Right atrium auricular region (tissue), 2 donors: Measurements from ENCODE around the gene TMEM50B. TPM values are rescaled to one million over a fixed set of nuclear protein-coding genes. Genes with fewer than 3 reads are reported as not detected.
"Not testable (repeated sequence)": the region's sequence is repeated elsewhere in the genome, so short reads cannot be mapped to it uniquely, and the experiment has no call there.

Source experiments
- DNase-seq: peaks from one replicate; pipeline ENCODE4 v3.0.0-alpha.2; 2019; ENCODE audit warnings: low spot score
- H3K27ac ChIP-seq, 2 donors: fragments of 200-600 bp; sonication (generic); 1 replicate in 1 of 2; 2 replicates in 1 of 2; pipeline ENCODE4 v1.5.1; 2016 to 2019
- H3K27me3 ChIP-seq, 2 donors: fragments of 200-600 bp; sonication (generic); one replicate each; pipeline versions ENCODE4 v1.5.1 to v1.6.0; 2017 to 2019
- H3K36me3 ChIP-seq: fragments of 200-600 bp; sonication (generic); one replicate; pipeline ENCODE4 v1.5.1; 2016
- H3K4me1 ChIP-seq, 2 donors: fragments of 200-600 bp; sonication (generic); one replicate each; pipeline versions ENCODE4 v1.5.1 to v1.6.0; 2017 to 2019
- H3K4me3 ChIP-seq, 2 donors: fragments of 200-600 bp; sonication (generic); 1 replicate in 1 of 2; 2 replicates in 1 of 2; pipeline ENCODE4 v1.5.1; 2017 to 2019; ENCODE audit warnings: mild to moderate bottlenecking in 1 of 2, moderate library complexity in 1 of 2
- H3K9me3 ChIP-seq, 2 donors: fragments of 200-600 bp; sonication (generic); one replicate each; pipeline ENCODE4 v1.5.1; 2019
- total RNA-seq, 2 donors: library from RNA; depleted of rRNA; stranded (reverse); fragments of >200 nt; gene quantifications; one replicate each; pipeline ENCODE4 v1.1.0, GENCODE V29; 2016
- TF ChIP-seq, protein P1 (sequence below), 2 donors: fragments of 200-600 bp; sonication (generic); IDR thresholded peaks; one replicate each; pipeline ENCODE4 v1.5.1; 2019; ENCODE audit warnings: antibody characterized with exemption in 2 of 2

The TMEM50B gene
- total RNA-seq, 2 donors from 2014 or later, result 31.1 to 41.0 TPM

DNA sequence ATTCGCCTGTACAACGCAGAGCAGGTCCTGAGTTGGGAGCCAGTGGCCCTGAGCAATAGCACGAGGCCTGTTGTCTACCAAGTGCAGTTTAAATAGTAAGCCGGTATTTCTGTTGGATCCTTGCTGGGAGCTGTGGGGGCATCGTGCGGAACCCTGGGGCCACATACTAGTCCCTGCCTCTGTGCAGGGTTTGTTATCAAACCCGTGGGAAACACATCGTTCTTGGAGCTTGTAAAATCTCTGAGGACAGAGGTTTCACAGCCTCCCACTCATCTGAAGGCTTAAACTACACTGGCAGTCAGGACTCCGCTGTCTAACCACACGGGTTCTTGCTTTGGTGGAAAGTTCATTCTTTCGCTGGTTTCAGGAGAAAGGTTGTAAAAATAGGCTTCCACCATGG is 64.8 kb downstream of the TMEM50B start:
- Histone ChIP-seq H3K4me3 (no peak overlapping the region), H3K27me3 (no peaks in the 10 kb centered on the region), H3K36me3 (peaks cover 20% of the 10 kb centered on the region), H3K27ac (no peak overlapping the region), H3K4me1 (peaks cover 0 to 42% of the 10 kb centered on the region in 2 donors), H3K9me3 (no peaks in the 10 kb centered on the region)
- no peak for DNase-seq
- TF ChIP-seq, protein P1, sequence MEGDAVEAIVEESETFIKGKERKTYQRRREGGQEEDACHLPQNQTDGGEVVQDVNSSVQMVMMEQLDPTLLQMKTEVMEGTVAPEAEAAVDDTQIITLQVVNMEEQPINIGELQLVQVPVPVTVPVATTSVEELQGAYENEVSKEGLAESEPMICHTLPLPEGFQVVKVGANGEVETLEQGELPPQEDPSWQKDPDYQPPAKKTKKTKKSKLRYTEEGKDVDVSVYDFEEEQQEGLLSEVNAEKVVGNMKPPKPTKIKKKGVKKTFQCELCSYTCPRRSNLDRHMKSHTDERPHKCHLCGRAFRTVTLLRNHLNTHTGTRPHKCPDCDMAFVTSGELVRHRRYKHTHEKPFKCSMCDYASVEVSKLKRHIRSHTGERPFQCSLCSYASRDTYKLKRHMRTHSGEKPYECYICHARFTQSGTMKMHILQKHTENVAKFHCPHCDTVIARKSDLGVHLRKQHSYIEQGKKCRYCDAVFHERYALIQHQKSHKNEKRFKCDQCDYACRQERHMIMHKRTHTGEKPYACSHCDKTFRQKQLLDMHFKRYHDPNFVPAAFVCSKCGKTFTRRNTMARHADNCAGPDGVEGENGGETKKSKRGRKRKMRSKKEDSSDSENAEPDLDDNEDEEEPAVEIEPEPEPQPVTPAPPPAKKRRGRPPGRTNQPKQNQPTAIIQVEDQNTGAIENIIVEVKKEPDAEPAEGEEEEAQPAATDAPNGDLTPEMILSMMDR (IDR thresholded peaks at IDR 0.05), result no peak

DNA sequence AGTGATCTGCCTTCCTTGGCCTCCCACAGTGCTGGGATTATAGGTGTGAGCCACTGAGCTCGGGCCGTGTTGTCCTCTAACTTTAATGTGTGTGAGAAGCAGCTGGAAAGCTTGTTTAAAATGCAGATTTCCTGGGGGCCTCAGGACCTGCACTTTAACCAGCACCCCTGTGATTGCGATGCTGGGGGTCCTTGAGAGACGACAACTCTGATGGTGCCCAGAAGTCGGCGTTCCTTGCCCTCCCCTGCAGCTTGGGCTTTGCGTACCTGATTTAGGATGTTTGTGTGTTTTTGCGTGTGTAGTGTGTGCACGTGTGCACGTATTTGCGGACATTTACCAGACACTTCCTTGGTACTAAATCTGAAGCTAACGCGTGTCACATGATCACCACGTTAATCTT is 65.7 kb downstream of the TMEM50B start:
- no peaks in the 10 kb centered on the region for H3K27me3 ChIP-seq
- H3K4me3 ChIP-seq, result no peak overlapping the region
- DNase-seq, result no peak
- H3K27ac ChIP-seq, result no peak overlapping the region
- peaks cover 0 to 34% of the 10 kb centered on the region in 2 donors for H3K4me1 ChIP-seq
- peaks cover 20% of the 10 kb centered on the region for H3K36me3 ChIP-seq
- no peaks in the 10 kb centered on the region for H3K9me3 ChIP-seq
- TF ChIP-seq, protein P1 (IDR thresholded peaks at IDR 0.05), result no peak

DNA sequence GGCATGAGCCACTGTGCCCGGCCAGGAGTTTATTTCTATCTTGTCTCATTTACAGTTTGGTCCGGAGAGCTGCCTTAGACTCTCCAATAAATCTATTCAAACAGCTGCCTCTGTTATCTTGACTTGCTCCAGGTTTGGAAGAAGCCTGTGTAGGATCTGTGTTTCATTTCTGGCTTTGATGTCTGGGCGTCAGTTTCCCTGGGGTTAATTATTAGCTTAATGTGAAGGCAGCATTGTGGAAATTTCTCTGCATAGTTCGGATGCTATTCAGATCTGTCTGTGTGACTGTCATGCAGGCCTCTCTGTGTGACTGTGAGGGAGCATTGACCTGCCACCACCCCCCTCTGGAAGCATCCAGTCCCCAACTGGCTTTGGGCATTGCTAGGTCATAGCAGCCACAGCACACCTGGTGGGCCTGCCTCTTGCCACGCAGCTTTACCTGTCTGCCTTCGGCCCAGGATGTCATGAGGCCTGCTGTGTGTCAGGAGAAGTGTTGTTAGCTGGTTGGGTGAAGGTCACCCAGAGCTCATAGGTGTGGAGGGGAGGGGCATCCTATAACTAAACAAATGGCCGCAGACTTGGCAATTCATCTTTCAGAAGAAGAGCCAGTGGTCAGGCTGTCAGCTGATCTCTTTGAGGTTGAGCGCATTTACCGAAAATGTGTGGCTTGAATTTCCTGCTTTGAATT is 66.8 kb downstream of the TMEM50B start:
- H3K4me3 ChIP-seq, result no peak overlapping the region
- no peaks in the 10 kb centered on the region for H3K9me3 ChIP-seq
- H3K36me3 ChIP-seq, result peaks cover 20% of the 10 kb centered on the region
- TF ChIP-seq, protein P1 (IDR thresholded peaks at IDR 0.05), result no peak
- DNase-seq, result no peak
- no peaks in the 10 kb centered on the region for H3K27me3 ChIP-seq
- H3K4me1 ChIP-seq, result peaks cover 0 to 27% of the 10 kb centered on the region in 2 donors
- H3K27ac ChIP-seq, result no peak overlapping the region

DNA sequence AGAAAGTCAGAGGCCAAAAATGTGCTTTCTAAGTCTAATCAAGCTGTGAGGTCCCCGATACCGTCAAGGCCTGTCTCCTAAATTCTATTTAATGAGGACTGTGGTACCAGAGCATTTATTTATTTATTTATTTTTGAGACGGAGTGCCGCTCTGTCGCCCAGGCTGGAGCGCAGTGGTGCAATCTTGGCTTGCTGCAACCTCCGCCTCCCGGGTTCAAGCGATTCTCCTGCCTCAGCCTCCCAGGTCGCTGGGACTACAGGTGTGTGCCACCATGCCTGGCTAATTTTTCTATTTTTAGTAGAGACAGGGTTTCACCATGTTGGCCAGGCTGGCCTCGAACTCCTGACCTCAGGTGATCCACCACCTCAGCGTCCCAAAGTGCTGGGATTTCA is 67.3 kb downstream of the TMEM50B start:
- H3K4me3 ChIP-seq, H3K9me3 ChIP-seq, DNase-seq, H3K27ac ChIP-seq, H3K27me3 ChIP-seq: not testable (repeated sequence)
- H3K36me3 ChIP-seq, result peaks cover 20% of the 10 kb centered on the region
- H3K4me1 ChIP-seq, result peaks cover 0 to 27% of the 10 kb centered on the region in 2 donors

DNA sequence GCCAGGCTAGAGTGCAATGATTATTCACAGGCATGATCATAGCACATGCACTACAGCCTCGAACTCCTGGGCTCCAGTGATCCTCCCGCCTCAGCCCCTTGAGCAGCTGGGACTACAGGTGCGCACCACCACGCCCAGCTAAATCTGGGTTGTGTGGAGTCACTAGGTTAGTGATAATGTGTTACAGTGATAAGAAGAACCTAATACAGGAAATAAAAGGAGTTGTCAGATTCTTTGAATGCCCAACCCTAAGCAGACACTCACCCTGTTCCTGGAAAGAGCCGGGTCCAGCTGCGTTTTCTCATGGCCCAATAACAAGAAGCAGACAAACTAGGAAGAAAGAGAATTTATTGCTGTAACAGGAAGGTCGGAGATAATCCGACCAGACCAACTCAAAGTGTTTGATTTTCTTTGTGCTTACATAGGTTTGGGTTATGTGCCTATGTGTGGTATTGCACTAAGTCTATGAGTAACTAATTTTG is 67.8 kb downstream of the TMEM50B start:
- Histone ChIP-seq H3K27ac (no peak overlapping the region), H3K4me3 (no peak overlapping the region), H3K27me3 (no peaks in the 10 kb centered on the region), H3K9me3 (no peaks in the 10 kb centered on the region), H3K36me3 (peaks cover 17% of the 10 kb centered on the region), H3K4me1 (peaks cover 0 to 27% of the 10 kb centered on the region in 2 donors)
- no peak for DNase-seq
- TF ChIP-seq, protein P1 (IDR thresholded peaks at IDR 0.05), result no peak

DNA sequence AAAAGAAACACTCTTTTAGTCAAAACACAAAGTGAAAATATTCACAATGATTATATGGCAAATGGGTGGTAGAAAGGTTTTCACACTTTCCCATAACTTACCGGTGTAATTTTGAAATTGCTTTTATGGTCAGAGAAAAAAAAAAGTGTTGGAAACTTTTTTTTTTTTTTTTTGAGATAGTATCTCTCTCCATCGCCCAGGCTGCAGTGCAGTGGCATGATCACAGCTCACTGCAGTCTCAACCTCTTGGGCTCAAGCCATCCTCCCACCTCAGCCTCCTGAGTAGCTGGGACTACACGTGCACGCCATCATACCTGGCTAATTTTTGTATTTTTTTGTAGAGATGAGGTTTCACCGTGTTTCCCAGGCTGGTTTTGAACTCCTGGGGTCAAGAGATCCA is 73.3 kb downstream of the TMEM50B start:
- H3K27ac ChIP-seq, result no peak overlapping the region
- TF ChIP-seq, protein P1 (IDR thresholded peaks at IDR 0.05), result no peak
- H3K27me3 ChIP-seq, result no peaks in the 10 kb centered on the region
- H3K4me1 ChIP-seq, result peaks cover 0 to 38% of the 10 kb centered on the region in 2 donors
- no peaks in the 10 kb centered on the region for H3K36me3 ChIP-seq
- no peak overlapping the region for H3K4me3 ChIP-seq
- H3K9me3 ChIP-seq, result no peaks in the 10 kb centered on the region
- no peak for DNase-seq
